ENCODE data around the gene ANTXR2.

Gene ANTXR2

DNA sequence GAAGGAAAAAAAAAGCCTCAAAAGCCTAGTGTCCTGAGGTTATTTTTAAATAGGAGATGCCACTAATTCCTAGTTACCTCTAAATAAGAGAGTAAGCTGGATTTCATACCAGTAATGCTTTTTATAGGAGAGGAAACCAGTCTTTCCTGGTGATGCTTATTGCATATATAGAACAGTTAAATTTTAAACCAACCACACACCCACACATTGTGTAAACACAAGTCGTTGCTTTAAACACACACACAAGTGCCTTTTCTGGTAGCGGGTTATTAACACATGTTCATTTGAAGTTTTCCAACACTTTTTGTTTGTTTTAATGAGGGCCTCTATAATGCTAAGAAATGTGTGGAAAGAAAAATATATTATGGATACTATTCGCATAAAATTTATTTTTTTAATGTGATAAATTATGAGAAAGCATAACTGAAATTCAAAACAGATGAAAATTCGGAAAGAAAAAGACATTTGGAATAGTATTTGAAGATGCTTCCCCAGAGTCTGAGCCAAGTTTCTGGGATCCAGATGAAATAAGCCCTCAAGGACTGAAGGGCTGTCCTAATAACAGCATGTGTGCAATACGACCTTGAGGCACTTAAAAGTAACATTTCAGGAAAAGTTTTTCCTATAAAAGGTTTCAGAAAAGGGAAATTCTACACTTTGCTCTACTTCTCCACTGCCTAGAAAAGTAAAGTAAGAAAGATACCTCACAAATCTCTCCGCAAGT is 2.0 kb downstream of the ANTXR2 start:
- in situ Hi-C loops (cut with MboI; ENCODE audit: low sequenced_read_pairs) = no loop called here

DNA sequence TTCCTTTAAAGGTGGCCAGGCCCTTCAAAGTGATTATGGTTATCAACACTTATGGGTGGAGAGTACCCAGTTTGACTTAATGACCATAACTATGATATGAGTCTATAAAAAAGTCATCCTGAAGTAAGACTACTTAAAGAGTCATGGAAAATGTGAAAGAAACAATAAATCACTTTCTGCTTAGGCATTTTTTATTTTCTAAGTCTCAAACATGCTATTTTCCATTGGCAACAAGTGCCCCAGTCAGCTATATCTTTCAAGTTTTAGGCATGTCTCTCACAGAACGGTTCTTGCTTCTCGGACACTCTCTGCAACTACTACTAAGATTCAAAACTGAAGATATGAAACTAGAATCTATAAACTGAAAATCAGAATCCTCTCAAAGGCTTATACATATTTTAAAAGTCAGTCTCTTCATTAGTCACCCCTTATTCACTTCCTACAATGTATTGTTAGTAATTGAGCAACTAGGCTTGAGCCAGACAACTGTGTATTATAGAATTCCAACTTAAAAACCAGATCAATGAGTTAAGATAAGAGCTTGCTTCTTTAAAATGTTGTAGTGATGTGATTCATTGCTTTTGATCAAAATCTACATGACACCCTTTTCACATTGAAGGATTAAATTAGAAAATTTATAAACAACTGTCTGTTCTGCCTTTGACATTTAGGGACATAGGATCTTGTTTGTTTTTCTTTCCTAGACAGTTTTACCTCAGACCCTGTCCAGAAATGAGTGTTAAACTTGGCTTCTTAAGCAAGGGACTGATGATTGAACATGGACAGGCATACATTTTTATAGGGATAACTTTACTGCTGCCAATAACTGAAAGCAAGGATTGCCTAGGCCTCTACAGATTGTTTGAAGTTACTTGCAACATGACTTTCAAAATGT is 2.9 kb downstream of the ANTXR2 start:
- in situ Hi-C loops (cut with MboI; ENCODE audit: low sequenced_read_pairs) = no loop called here

DNA sequence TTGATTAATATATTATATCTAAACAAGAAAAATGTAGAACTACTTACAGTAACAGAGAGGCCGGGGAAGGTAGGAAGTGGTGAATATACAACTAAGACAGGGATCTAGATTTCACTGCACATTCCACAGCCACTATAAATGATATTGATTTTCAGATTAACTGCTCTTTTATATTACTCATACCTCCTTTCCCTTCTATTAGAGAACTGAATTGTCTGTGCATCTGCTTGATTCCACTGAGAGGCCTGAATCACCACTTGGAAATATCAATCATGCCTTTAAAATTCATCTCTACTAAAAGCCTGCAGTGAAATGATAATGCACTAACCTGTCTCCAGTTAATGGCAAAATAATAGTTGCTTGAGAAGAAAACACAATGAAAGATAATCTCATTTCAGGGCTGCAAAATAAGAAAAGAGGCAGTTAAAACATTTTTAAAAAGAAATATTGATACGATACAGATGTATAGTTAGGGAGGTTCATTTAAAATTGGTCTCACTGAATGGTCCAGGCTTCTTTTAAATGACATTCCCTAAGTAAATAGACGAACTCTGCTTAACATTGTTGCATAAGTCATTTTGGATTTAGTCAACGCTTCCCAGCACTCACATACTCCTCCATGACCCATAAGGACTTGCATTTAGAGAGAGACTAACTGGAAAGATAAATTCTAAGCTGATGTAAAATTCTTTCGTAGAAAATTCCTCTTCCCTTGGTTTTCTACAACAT is 3.8 kb downstream of the ANTXR2 start:
- in situ Hi-C loops (cut with MboI; ENCODE audit: low sequenced_read_pairs) = no loop called here

DNA sequence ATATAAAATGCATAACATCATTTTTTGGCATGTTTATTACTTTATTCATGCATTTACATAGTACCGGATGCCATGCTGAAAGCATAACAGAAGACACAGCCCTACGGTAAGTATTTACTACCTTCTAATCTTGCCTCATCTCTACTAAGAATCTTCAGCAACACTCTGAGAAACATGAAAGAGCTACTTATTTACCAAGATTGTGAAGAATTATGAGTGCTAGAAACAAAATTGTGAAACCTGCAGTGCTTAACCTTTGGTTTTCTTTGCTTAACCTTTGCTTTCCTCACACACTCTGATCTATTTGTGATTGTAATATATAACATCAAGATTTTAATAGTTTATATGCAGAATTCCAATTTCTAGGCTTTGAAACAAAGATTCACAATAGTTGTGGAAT is 7.4 kb downstream of the ANTXR2 start:
- in situ Hi-C loops (cut with MboI; ENCODE audit: low sequenced_read_pairs) = no loop called here

DNA sequence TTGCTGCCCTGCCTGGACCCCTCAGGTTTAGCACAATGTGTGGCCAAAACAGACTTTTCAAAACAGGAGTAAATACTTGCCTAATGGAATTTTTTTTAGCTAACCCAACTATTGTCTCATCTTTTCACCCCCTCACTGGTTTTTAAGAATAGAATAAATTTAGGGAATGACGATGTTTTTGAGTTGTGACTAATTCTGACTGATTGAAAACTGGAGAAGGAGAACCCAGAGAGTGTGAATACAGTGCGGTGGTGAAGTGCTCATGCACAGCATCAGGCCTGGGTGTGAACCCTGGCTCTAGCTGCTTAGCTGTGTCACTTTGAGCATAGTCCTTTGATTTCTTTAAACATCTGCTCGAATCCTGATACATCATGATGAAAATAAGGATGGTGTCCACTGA is 10.5 kb downstream of the ANTXR2 start:
- in situ Hi-C loops (cut with MboI; ENCODE audit: low sequenced_read_pairs) = no loop called here

DNA sequence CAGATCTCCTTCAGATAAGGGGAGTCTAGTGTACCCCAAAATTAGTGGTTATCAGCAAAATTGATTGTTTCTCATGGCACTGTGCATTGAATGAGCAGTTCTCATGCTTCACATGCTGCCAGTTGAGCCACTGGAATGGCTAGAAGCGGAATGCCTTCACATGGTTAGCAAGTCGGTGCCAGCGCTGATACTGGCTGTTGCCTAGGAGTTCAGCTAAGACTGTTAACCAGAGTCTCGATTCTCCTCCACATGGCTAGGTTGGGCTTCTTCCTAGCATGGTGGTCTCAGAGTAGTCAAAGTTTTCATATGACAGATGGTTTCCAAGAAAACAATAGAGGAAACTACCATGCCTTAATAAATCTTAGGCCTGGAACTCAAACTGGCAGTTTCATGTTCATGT is 12.2 kb downstream of the ANTXR2 start:
- in situ Hi-C loops (cut with MboI; ENCODE audit: low sequenced_read_pairs) = no loop called here

DNA sequence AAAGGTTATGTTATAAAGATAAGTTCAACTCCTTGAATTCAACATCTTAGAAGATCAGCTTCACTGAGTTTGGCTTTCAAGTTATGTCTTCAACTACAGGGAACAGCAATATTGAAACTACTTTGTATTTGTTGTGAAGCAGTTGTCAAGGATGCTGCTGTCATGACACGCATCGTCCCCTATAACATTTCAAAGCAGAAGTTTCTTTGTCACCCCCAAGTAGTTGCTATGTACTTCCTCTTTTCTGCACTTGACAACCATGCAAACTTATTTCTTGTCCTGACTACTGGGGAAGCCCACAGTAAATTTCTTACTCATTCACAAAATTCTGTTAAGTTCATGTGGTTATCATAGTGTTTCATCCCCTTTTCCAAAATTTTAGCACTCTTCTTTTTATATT is 14.3 kb downstream of the ANTXR2 start:
- in situ Hi-C loops (cut with MboI; ENCODE audit: low sequenced_read_pairs) = no loop called here

DNA sequence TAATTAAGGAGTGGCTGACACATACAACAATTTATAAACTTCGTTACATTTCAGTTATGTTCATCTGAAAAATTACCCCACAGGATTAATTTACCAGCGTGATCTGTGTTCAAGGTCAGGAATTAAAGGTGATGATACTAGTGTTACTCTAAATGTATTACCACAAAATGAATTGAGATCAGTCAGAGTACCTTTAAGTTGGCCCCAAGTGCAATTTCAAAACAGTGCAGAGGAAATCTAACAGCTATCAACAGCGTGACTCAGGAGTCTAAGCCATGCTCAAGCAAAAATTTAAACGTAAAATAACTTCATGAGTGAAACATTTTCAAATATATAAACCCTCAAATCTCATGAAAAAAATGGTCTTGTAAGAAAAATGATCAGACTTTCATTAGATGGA is 18.7 kb downstream of the ANTXR2 start:
- in situ Hi-C loops (cut with MboI; ENCODE audit: low sequenced_read_pairs) = no loop called here

DNA sequence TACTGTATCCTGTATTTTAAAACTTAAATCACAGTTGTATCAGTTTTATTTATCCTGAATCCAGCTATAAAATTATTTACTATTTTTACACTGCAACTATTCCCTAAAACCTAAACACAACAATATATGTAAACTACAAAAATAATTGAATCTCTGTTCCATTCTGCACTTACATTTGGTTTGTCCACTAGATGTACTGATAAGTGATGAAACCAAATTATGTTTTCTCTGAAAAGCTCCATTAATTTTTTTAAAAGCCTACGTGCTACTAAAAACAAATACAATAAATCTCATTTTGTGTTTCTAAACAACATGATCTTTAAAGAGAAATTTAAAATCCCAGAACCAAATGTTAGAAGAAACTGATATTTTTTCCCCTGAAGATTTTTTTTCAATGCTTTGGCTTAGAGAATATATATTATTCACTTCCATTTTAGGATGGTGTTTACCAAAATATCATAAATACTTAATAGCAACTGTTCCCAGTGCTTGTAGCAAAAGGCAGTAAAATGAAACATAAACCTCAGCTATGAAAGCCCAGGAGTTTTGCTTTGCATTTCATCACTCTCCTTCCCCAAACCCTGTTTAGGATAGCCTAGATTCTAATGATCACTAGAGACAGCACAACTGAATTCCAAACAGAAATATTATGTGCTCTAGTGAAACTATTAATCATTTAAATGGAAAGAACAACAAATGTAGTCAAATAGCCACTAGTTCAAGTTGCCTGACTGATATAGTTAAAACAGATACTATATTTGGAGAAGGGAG is 19.7 kb downstream of the ANTXR2 start:
- in situ Hi-C loops (cut with MboI; ENCODE audit: low sequenced_read_pairs) = no loop called here

DNA sequence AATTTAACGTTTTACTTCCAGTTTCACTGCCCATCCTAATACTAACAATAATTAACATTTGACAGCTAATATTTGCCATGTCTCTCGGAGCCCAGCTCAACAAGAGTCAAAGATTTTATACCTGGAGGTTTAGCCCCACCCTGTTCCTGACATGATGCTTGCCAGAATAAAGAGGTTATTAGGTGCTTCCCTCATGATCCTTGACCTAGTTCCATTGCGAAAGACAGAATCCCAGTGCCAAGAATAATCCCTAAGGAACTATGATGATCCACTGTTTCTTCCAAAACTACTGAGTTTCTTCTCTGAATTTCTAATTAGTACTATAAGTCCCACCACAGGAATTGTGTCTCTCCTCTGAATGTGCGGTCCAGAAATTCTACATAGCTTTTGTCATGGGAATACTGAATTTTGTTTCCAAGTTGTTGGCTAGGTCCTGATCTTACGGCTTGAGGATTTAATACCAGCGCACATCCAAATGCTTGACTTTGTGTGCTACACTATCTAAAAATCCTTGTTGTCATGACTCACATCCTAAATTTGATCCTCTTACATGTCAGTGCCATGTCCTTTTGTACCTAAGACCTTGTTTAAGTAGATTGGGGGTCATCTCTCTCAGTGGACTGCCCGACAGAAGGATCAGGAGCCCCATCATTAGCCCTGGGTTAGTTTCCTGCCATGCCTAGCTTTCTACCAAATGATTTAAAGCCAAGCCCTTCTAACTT is 23.1 kb downstream of the ANTXR2 start:
- in situ Hi-C loops (cut with MboI; ENCODE audit: low sequenced_read_pairs) = no loop called here

DNA sequence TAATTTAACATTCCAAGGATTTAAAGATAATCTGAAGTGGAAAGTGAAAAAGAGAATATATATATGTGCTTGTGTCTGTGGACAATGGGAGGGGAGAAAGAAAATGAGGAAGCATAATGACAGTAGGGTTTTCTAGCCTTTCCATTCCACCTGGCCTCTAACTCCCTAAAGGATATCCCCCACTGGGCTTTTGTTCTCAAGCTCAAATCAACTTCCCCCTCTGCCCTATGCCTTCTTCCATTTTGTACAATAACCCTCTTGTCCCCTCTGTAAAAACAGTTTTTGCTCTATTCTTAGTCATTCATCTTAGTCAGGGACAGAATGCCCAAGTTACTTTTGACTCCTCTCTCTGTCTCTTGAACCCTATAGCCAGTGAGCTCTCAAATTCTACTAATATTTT is 23.6 kb downstream of the ANTXR2 start:
- in situ Hi-C loops (cut with MboI; ENCODE audit: low sequenced_read_pairs) = no loop called here

DNA sequence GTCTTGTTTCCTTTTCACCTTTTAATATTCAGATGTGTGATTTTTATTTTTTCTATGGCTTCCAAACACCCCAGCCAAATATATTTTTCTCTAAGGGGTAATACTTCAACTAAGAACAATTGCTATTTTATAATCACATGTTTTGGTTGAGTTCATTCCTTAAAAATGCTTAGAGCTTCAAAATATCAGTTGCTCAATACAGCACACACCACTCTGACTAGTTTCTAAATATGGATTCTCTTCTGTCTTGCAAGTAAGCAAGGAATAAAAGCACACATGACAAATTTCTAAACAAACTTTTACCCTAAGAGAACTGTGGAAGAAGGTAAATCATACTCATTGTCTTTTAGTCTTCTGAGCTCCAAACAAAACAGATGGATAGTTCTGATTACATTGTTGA is 27.2 kb downstream of the ANTXR2 start:
- in situ Hi-C loops (cut with MboI; ENCODE audit: low sequenced_read_pairs) = no loop called here

DNA sequence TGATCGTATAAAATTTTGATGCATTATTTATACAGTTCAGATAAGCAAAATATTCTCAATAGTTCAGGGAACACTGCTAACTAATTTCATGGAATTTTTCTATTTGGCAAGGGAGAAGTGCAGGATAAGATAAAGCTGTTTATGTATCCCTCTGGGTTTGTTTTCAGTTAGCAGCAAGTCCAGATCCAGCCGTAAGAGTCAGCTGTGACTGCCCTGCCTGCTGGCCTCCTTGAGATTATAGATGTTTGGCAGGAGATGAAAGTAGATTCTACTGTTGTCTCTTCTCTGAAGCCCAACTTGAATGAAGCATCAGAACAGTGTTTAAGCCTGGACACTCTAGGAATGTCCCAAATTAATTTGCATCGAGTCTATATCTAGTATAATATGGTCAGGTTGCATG is 29.5 kb downstream of the ANTXR2 start:
- in situ Hi-C loops (cut with MboI; ENCODE audit: low sequenced_read_pairs) = no loop called here

DNA sequence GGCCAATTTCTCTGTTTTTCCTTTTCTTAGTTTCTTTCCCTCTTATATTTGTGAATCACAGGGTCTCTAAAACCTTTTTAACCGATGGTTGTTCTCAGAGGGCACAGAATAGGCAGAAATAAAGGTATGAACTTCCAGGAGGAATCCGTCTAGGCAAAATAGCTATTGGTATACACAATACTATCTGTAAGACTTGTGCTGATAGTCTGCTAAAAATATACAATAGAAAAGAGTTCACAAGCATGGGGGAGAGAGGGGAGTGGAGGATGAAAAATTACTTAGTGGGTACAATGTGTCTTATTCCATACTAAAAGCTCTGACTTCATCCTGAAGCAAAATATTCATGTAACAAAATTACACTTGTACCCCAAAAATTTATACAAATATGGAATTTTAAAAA is 30.2 kb downstream of the ANTXR2 start:
- in situ Hi-C loops (cut with MboI; ENCODE audit: low sequenced_read_pairs) = no loop called here

DNA sequence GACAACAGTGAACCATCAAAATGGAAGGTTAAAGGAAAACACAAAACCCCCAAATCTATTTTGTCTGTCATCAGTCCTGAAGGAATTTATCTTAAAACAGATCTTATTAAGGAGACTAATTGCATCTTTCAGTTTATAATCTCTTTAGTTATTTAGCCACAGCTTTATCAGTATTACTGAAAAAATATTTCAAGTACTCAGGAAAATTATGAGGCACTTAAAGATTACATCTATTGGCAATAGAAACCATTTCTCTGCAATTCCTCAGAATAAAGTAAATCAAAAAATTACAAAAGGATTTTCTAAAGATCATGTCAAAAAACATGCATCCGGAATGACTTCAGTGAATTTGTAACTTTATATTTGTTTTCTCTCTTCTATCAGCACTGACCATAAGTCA is 35.2 kb downstream of the ANTXR2 start:
- in situ Hi-C loops (cut with MboI; ENCODE audit: low sequenced_read_pairs) = no loop called here

DNA sequence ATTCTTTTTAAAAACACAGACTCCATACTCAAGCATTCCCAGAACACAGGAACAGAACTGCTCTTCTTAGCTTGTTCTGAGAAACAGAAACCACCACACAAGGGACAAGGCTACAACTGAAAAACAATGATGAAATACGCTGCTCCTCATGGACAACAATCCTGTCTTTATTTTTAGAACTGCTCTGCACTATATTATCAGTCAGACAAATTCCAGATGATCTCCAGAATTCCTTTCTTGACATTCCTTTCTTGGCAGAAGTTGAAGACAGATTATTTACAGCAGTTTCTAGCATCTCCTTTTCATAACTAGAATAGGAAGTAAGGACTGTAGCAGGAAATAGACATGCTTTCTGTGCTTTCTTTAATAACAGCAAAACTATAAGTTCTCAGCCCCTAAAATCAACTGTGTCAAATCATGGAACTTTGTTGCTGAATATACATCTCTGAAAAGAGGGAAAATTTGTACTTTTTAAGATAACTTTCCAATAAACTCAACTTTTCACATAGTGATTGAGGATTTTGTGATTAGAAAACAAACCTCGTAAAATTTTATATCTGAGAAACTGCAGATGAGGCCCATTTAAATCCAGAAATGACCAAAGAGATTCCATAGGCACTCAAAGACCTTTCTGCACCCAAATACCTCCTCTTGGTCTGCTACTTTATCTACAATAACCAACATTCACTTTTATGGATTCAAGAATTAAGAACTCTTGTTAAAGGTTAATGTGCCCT is 35.9 kb downstream of the ANTXR2 start:
- in situ Hi-C loops (cut with MboI; ENCODE audit: low sequenced_read_pairs) = no loop called here

DNA sequence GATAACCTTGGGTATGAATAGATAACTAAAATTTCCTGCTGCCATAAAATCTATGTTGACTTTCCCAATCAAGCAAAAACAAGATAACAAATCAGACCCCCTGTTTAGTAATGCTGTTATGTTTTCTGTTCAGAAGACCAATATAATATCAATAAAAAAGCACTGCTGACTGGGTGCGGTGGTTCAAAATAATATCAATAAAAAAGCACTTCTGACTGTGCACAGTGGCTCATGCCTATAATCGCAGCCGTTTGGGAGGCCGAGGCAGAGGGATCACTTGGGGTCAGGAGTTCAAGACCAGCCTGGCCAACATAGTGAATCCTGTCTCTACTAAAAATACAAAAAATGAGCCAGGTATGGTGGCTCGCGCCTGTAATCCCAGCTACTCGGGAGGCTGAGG is 36.7 kb downstream of the ANTXR2 start:
- in situ Hi-C loops (cut with MboI; ENCODE audit: low sequenced_read_pairs) = no loop called here

DNA sequence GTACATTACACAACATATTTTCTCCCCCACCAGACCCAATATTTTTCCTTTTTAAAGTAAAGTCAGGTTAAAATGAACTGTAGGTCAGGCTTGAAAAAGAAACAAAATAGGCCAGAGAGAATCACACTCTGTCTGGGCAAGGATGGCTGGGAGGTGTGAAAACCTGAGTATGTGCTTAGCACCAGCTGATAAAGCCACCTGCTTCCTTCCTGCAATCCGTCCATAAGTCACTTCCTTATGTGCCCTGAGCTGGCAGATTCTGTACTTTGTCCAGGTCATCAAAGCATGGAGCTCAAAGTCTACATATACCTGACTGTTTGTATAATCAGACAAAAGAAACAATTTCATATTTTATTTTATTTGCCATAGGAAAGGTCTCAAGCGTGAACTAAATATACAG is 37.7 kb downstream of the ANTXR2 start:
- in situ Hi-C loops (cut with MboI; ENCODE audit: low sequenced_read_pairs) = no loop called here

DNA sequence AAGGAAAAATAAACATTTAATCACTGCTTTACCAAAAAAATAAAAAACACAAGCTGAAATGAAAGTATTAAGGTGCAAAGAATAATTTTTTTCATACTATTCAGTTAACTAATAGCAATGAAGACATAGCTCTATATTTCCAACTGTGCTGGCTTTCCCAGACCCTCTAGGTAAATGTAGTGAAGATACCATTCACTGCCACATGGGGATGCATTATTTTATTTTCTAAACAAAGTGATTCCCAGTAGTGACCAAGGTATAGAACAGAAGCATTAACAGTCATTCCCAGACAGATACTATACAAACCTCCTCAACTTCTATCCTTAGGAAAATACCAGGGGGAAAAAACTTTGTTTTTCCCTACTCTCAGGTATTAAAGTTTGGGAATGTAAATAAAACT is 39.4 kb downstream of the ANTXR2 start:
- in situ Hi-C loops (cut with MboI; ENCODE audit: low sequenced_read_pairs) = no loop called here

DNA sequence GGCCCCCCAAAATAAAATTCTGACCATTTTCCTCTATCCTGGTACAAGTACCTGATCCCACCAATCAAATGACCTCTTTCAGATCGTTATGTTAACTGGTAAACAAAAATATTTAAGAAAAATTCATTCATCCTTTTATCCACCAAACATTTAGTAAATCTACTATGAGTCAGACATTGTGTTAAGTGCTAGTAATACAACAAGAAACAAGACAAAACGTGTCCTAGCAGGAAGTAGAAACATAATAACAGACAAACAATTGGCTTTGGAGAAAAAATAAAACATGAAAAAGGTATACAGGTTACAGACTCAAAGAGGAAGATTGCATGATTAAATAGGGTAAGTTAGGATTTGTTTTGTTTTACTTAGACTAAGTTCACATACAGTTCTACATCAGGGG is 43.7 kb downstream of the ANTXR2 start:
- in situ Hi-C loops (cut with MboI; ENCODE audit: low sequenced_read_pairs) = no loop called here
